H1 (cell line): ENCODE measurements around the gene ANXA7. TPM values are rescaled to one million over a fixed set of nuclear protein-coding genes. Genes with fewer than 3 reads are reported as not detected.

Experiments used
- ASH2L ChIP-seq: fragments of 200-600, 300-600 bp; sonication (generic); IDR thresholded peaks from one replicate; pipeline ENCODE4 v1.7.1; 2017; ENCODE audit warnings: low read length
- EGR1 ChIP-seq: IDR thresholded peaks from 2 replicates; pipeline ENCODE4 v1.6.1; 2011; ENCODE audit warnings: low read depth, low read length, borderline replicate concordance
- EZH2 ChIP-seq: fragments of 200-600 bp; sonication (generic); IDR thresholded peaks from 2 replicates; pipeline ENCODE4 v1.7.1; 2012; ENCODE audit warnings: low read depth, mild to moderate bottlenecking, moderate library complexity, low read length, inconsistent platforms; ENCODE audit not compliant: severe bottlenecking
- JUN ChIP-seq: IDR thresholded peaks from 2 replicates; pipeline ENCODE4 v1.6.1; 2011; ENCODE audit warnings: low read depth, mild to moderate bottlenecking, improper control_type of control experiment, low read length
- RXRA ChIP-seq: IDR thresholded peaks from 2 replicates; pipeline ENCODE4 v1.6.1; 2011; ENCODE audit warnings: low read depth, mild to moderate bottlenecking, low read length, moderate library complexity; ENCODE audit not compliant: insufficient read depth
- SAP30 ChIP-seq: fragments of 300-600 bp; sonication (generic); IDR thresholded peaks from 2 replicates; pipeline ENCODE4 v1.7.1; 2012; ENCODE audit warnings: low read length, moderate library complexity, mild to moderate bottlenecking, inconsistent platforms; ENCODE audit not compliant: insufficient read depth, insufficient replicate concordance
- TBP ChIP-seq: IDR thresholded peaks from 2 replicates; pipeline ENCODE4 v1.6.1; 2011; ENCODE audit warnings: low read depth, low read length, improper control_type of control experiment
- TEAD4 ChIP-seq: IDR thresholded peaks from 2 replicates; pipeline ENCODE4 v1.6.1; 2012; ENCODE audit warnings: low read depth, low read length, inconsistent platforms, mixed read lengths
- polyA plus RNA-seq, 7 experiments: library from polyadenylated mRNA; depleted of rRNA in 3 of 7; stranded (reverse) in 5 of 7; unstranded in 2 of 7; fragments of >200 nt in 5 of 7; fragments of 200-250 nt in 2 of 7; gene quantifications; 1 replicate in 5 of 7; 2 replicates in 1 of 7; 4 replicates in 1 of 7; pipeline versions ENCODE4 v1.2.1 to v1.2.3, GENCODE V29; 2011 to 2013; ENCODE audit warnings: missing spikeins in 2 of 7, mixed read lengths in 2 of 7
- total RNA-seq: library from RNA; stranded (reverse); fragmentation: NEBNext Ultra II Directional; extraction: Animal tissue kit (Norgen Biotek cat#: 25700); gene quantifications from 2 replicates; pipeline ENCODE4 v1.2.1, GENCODE V29; 2021
- TF ChIP-seq, protein P1 (sequence below): fragments of 300-600 bp; sonication (generic); IDR thresholded peaks from 2 replicates; pipeline ENCODE4 v1.7.1; 2012; ENCODE audit warnings: low read length, moderate library complexity, mild to moderate bottlenecking, inconsistent platforms; ENCODE audit not compliant: insufficient replicate concordance
- TF ChIP-seq, protein P2 (sequence below): IDR thresholded peaks from 2 replicates; pipeline ENCODE4 v1.6.1; 2011; ENCODE audit warnings: low read length, improper control_type of control experiment

The ANXA7 gene
- total and polyA plus RNA-seq, 2 of the 8 experiments (the other 6 are each of a cell fraction or from before 2014, with no cell fraction given): 37.1 to 63.6 TPM

DNA sequence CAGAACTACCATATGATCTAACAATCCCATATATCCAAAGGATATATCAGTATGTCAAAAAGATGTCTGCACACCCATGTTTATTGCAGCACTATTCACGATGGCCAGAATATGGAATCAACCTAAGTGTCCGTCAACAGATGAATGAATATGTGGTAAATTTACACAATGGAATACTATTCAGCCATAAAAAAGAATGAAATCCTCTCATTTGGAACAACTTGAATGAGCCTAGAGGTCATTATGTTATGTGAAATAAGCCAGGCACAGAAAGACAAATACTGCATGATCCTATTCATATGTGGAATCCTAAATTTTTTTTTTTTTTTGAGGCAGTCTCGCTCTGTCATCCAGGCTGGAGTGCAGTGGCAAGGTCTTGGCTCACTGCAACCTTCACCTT, 48.9 kb downstream of the ANXA7 start (continued):
- TF ChIP-seq, protein P1, sequence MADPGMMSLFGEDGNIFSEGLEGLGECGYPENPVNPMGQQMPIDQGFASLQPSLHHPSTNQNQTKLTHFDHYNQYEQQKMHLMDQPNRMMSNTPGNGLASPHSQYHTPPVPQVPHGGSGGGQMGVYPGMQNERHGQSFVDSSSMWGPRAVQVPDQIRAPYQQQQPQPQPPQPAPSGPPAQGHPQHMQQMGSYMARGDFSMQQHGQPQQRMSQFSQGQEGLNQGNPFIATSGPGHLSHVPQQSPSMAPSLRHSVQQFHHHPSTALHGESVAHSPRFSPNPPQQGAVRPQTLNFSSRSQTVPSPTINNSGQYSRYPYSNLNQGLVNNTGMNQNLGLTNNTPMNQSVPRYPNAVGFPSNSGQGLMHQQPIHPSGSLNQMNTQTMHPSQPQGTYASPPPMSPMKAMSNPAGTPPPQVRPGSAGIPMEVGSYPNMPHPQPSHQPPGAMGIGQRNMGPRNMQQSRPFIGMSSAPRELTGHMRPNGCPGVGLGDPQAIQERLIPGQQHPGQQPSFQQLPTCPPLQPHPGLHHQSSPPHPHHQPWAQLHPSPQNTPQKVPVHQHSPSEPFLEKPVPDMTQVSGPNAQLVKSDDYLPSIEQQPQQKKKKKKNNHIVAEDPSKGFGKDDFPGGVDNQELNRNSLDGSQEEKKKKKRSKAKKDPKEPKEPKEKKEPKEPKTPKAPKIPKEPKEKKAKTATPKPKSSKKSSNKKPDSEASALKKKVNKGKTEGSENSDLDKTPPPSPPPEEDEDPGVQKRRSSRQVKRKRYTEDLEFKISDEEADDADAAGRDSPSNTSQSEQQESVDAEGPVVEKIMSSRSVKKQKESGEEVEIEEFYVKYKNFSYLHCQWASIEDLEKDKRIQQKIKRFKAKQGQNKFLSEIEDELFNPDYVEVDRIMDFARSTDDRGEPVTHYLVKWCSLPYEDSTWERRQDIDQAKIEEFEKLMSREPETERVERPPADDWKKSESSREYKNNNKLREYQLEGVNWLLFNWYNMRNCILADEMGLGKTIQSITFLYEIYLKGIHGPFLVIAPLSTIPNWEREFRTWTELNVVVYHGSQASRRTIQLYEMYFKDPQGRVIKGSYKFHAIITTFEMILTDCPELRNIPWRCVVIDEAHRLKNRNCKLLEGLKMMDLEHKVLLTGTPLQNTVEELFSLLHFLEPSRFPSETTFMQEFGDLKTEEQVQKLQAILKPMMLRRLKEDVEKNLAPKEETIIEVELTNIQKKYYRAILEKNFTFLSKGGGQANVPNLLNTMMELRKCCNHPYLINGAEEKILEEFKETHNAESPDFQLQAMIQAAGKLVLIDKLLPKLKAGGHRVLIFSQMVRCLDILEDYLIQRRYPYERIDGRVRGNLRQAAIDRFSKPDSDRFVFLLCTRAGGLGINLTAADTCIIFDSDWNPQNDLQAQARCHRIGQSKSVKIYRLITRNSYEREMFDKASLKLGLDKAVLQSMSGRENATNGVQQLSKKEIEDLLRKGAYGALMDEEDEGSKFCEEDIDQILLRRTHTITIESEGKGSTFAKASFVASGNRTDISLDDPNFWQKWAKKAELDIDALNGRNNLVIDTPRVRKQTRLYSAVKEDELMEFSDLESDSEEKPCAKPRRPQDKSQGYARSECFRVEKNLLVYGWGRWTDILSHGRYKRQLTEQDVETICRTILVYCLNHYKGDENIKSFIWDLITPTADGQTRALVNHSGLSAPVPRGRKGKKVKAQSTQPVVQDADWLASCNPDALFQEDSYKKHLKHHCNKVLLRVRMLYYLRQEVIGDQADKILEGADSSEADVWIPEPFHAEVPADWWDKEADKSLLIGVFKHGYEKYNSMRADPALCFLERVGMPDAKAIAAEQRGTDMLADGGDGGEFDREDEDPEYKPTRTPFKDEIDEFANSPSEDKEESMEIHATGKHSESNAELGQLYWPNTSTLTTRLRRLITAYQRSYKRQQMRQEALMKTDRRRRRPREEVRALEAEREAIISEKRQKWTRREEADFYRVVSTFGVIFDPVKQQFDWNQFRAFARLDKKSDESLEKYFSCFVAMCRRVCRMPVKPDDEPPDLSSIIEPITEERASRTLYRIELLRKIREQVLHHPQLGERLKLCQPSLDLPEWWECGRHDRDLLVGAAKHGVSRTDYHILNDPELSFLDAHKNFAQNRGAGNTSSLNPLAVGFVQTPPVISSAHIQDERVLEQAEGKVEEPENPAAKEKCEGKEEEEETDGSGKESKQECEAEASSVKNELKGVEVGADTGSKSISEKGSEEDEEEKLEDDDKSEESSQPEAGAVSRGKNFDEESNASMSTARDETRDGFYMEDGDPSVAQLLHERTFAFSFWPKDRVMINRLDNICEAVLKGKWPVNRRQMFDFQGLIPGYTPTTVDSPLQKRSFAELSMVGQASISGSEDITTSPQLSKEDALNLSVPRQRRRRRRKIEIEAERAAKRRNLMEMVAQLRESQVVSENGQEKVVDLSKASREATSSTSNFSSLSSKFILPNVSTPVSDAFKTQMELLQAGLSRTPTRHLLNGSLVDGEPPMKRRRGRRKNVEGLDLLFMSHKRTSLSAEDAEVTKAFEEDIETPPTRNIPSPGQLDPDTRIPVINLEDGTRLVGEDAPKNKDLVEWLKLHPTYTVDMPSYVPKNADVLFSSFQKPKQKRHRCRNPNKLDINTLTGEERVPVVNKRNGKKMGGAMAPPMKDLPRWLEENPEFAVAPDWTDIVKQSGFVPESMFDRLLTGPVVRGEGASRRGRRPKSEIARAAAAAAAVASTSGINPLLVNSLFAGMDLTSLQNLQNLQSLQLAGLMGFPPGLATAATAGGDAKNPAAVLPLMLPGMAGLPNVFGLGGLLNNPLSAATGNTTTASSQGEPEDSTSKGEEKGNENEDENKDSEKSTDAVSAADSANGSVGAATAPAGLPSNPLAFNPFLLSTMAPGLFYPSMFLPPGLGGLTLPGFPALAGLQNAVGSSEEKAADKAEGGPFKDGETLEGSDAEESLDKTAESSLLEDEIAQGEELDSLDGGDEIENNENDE: no peak
- TF ChIP-seq TEAD4 (no peak), SAP30 (no peak), EGR1 (no peak), RXRA (no peak), EZH2 (no peak), ASH2L (no peak), TBP (no peak), JUN (no peak)
- TF ChIP-seq, protein P2, sequence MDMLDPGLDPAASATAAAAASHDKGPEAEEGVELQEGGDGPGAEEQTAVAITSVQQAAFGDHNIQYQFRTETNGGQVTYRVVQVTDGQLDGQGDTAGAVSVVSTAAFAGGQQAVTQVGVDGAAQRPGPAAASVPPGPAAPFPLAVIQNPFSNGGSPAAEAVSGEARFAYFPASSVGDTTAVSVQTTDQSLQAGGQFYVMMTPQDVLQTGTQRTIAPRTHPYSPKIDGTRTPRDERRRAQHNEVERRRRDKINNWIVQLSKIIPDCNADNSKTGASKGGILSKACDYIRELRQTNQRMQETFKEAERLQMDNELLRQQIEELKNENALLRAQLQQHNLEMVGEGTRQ: no peak
